H9 (cell line): ENCODE measurements around the gene TPTE2. TPM values are rescaled to one million over a fixed set of nuclear protein-coding genes. Genes with fewer than 3 reads are reported as not detected.
"Not testable (repeated sequence)": the region's sequence is repeated elsewhere in the genome, so short reads cannot be mapped to it uniquely, and the experiment has no call there.

Experiments
- DNase-seq: peaks from one replicate; pipeline ENCODE4 v3.0.0-alpha.2; 2017
- H2AFZ ChIP-seq: one replicate; pipeline ENCODE4 v1.6.1; 2013; ENCODE audit warnings: mild to moderate bottlenecking, low read length, control low read depth, moderate library complexity
- H2AK5ac ChIP-seq: 2 replicates; pipeline ENCODE4 v1.6.1; 2013; ENCODE audit warnings: low read length, control low read depth, mixed read lengths; ENCODE audit not compliant: insufficient read length
- H2BK120ac ChIP-seq: one replicate; pipeline ENCODE4 v1.6.1; 2013; ENCODE audit warnings: low read depth, mild to moderate bottlenecking, low read length, control low read depth, inconsistent platforms; ENCODE audit not compliant: poor library complexity, severe bottlenecking
- H2BK12ac ChIP-seq: 2 replicates; pipeline ENCODE4 v1.6.1; 2013; ENCODE audit warnings: low read length, control low read depth, mixed read lengths, low read depth; ENCODE audit not compliant: insufficient read length
- H2BK15ac ChIP-seq: 2 replicates; pipeline ENCODE4 v1.6.1; 2013; ENCODE audit warnings: low read depth, low read length, control low read depth
- H2BK20ac ChIP-seq: one replicate; pipeline ENCODE4 v1.6.1; 2013; ENCODE audit warnings: low read depth, mild to moderate bottlenecking, low read length, control low read depth, inconsistent platforms; ENCODE audit not compliant: poor library complexity, severe bottlenecking
- H2BK5ac ChIP-seq: 2 replicates; pipeline ENCODE4 v1.6.1; 2013; ENCODE audit warnings: low read length, control low read depth, mixed read lengths; ENCODE audit not compliant: insufficient read length
- H3K14ac ChIP-seq: 2 replicates; pipeline ENCODE4 v1.6.1; 2013; ENCODE audit warnings: low read length, control low read depth; ENCODE audit not compliant: insufficient read depth
- H3K18ac ChIP-seq: 2 replicates; pipeline ENCODE4 v1.6.1; 2013; ENCODE audit warnings: low read depth, mild to moderate bottlenecking, mixed read lengths, low read length, control low read depth; ENCODE audit not compliant: insufficient read length
- H3K23ac ChIP-seq: 2 replicates; pipeline ENCODE4 v1.6.1; 2013; ENCODE audit warnings: low read length, control low read depth, mixed read lengths, low read depth; ENCODE audit not compliant: insufficient read length
- H3K23me2 ChIP-seq: 2 replicates; pipeline ENCODE4 v1.6.1; 2013; ENCODE audit warnings: low read depth, mild to moderate bottlenecking, mixed read lengths, low read length, control low read depth; ENCODE audit not compliant: insufficient read length, poor library complexity, severe bottlenecking
- H3K27ac ChIP-seq: 2 replicates; pipeline ENCODE4 v1.5.1; 2013; ENCODE audit warnings: low read length, control low read depth, mixed read lengths, low read depth; ENCODE audit not compliant: insufficient read length
- H3K27me3 ChIP-seq: 2 replicates; pipeline ENCODE4 v1.6.1; 2013; ENCODE audit warnings: low read length, control low read depth, inconsistent platforms; ENCODE audit not compliant: insufficient read depth
- H3K4ac ChIP-seq: 2 replicates; pipeline ENCODE4 v1.6.1; 2013; ENCODE audit warnings: low read depth, mild to moderate bottlenecking, control low read depth, inconsistent platforms, low read length, moderate library complexity
- H3K4me1 ChIP-seq: 2 replicates; pipeline ENCODE4 v1.6.1; 2013; ENCODE audit warnings: low read length, control low read depth, inconsistent platforms; ENCODE audit not compliant: insufficient read depth
- H3K4me2 ChIP-seq: 2 replicates; pipeline ENCODE4 v1.6.1; 2013; ENCODE audit warnings: low read length, control low read depth, mixed read lengths; ENCODE audit not compliant: insufficient read length, insufficient read depth
- H3K56ac ChIP-seq: 2 replicates; pipeline ENCODE4 v1.6.1; 2013; ENCODE audit warnings: low read depth, mild to moderate bottlenecking, mixed read lengths, low read length, control low read depth; ENCODE audit not compliant: insufficient read length
- H3K79me1 ChIP-seq: 2 replicates; pipeline ENCODE4 v1.6.1; 2013; ENCODE audit warnings: low read depth, mild to moderate bottlenecking, moderate library complexity, low read length, control low read depth, inconsistent platforms; ENCODE audit not compliant: insufficient read depth, poor library complexity, severe bottlenecking
- H3K79me2 ChIP-seq: 2 replicates; pipeline ENCODE4 v1.6.1; 2013; ENCODE audit warnings: low read length, control low read depth, inconsistent platforms; ENCODE audit not compliant: insufficient read depth
- H3K9ac ChIP-seq: 2 replicates; pipeline ENCODE4 v1.6.1; 2013; ENCODE audit warnings: low read length, control low read depth, mixed read lengths; ENCODE audit not compliant: insufficient read length; ENCODE audit errors: extremely low read depth
- H3K9me3 ChIP-seq: one replicate; pipeline ENCODE4 v1.6.1; 2013; ENCODE audit warnings: low read depth, low read length, inconsistent platforms; ENCODE audit not compliant: control insufficient read depth
- H3T11ph ChIP-seq: one replicate; pipeline ENCODE4 v1.6.1; 2013; ENCODE audit warnings: mild to moderate bottlenecking, low read length, control low read depth, inconsistent platforms
- H4K20me1 ChIP-seq: one replicate; pipeline ENCODE4 v1.6.1; 2013; ENCODE audit not compliant: control insufficient read depth, insufficient read length, insufficient read depth
- H4K5ac ChIP-seq: 2 replicates; pipeline ENCODE4 v1.6.1; 2013; ENCODE audit warnings: low read depth, mild to moderate bottlenecking, mixed read lengths, low read length, control low read depth; ENCODE audit not compliant: insufficient read length
- H4K8ac ChIP-seq: replicated peaks from 2 replicates; pipeline ENCODE4 v1.6.1; 2013; ENCODE audit warnings: low read length, control low read depth, mixed read lengths, low read depth; ENCODE audit not compliant: insufficient read length
- H4K91ac ChIP-seq: 2 replicates; pipeline ENCODE4 v1.6.1; 2013; ENCODE audit warnings: low read depth, mild to moderate bottlenecking, moderate library complexity, mixed read lengths, low read length, control low read depth; ENCODE audit not compliant: insufficient read length
- H3K27ac Mint-ChIP-seq, 3 experiments: 2 replicates in 2 of 3; 3 replicates in 1 of 3; pipeline ENCODE4 v1.8.0; 2020 to 2021; ENCODE audit warnings: mixed read lengths in 3 of 3, mild to moderate bottlenecking in 1 of 3, moderate library complexity in 1 of 3
- H3K27me3 Mint-ChIP-seq: 2 replicates; pipeline ENCODE4 v1.8.0; 2021; ENCODE audit warnings: low read depth, mild to moderate bottlenecking, moderate library complexity, mixed read lengths
- H3K36me3 Mint-ChIP-seq, 3 experiments: 2 replicates in 2 of 3; 3 replicates in 1 of 3; pipeline ENCODE4 v1.8.0; 2020 to 2021; ENCODE audit warnings: low read depth in 3 of 3, mixed read lengths in 3 of 3; ENCODE audit not compliant: insufficient read depth in 1 of 3
- H3K4me1 Mint-ChIP-seq, 2 experiments: 2 replicates each; pipeline ENCODE4 v1.8.0; 2020; ENCODE audit warnings: mixed read lengths in 2 of 2
- H3K4me3 Mint-ChIP-seq, 2 experiments: 2 replicates in 1 of 2; 3 replicates in 1 of 2; pipeline ENCODE4 v1.8.0; 2020 to 2021; ENCODE audit warnings: mild to moderate bottlenecking in 2 of 2, mixed read lengths in 2 of 2, moderate library complexity in 1 of 2
- H3K9me3 Mint-ChIP-seq, 2 experiments: 2 replicates in 1 of 2; 3 replicates in 1 of 2; pipeline ENCODE4 v1.8.0; 2020; ENCODE audit warnings: mild to moderate bottlenecking in 2 of 2, mixed read lengths in 2 of 2, moderate library complexity in 1 of 2
- WGBS: extraction: QIAGEN DNeasy Blood & Tissue Kit; methylation state at CpG from one replicate; pipeline ENCODE4 v1.1.7; 2013; ENCODE audit warnings: missing lambda C conversion rate, low lambda C conversion rate, mixed read lengths; ENCODE audit not compliant: insufficient read length; ENCODE audit errors: extremely low coverage; 5-methylcytosine and 5-hydroxymethylcytosine counted together
- total RNA-seq: library from RNA; stranded (reverse); gene quantifications from 2 replicates; pipeline ENCODE4 v1.2.1, GENCODE V29; 2021

The TPTE2 gene
- total RNA-seq, 1 experiment from 2014 or later: not detected

- not testable (repeated sequence) for H2BK15ac ChIP-seq, H3K27me3 ChIP-seq, H2AFZ ChIP-seq, H4K20me1 ChIP-seq, H3T11ph ChIP-seq, H3K27ac ChIP-seq, H2AK5ac ChIP-seq, H2BK120ac ChIP-seq, H3K56ac ChIP-seq, H4K8ac ChIP-seq, H3K4me3 Mint-ChIP-seq, H3K4ac ChIP-seq, H2BK20ac ChIP-seq, H3K23me2 ChIP-seq, H3K18ac ChIP-seq, H3K4me1 Mint-ChIP-seq, H3K4me1 ChIP-seq, H4K5ac ChIP-seq, H3K27ac Mint-ChIP-seq, DNase-seq, H3K23ac ChIP-seq, H3K79me2 ChIP-seq, H3K4me2 ChIP-seq, H3K27me3 Mint-ChIP-seq, H3K9ac ChIP-seq, H2BK12ac ChIP-seq, H4K91ac ChIP-seq, H3K14ac ChIP-seq, H3K79me1 ChIP-seq, H2BK5ac ChIP-seq
- Mint-ChIP-seq H3K36me3 (peaks cover 0 to 10% (median 5%) of the 10 kb centered on the region in 3 experiments; a peak in 4 of 7 replicates), H3K9me3 (peaks cover 54 to 58% of the 10 kb centered on the region in 2 experiments)
- H3K9me3 ChIP-seq: peaks cover 13% of the 10 kb centered on the region
- no CpG with 5 or more reads among the region's 4 CpGs for WGBS
Measured at GRCh38 chr13:19549245-19549644, 12.1 kb downstream of the TPTE2 start.

DNA sequence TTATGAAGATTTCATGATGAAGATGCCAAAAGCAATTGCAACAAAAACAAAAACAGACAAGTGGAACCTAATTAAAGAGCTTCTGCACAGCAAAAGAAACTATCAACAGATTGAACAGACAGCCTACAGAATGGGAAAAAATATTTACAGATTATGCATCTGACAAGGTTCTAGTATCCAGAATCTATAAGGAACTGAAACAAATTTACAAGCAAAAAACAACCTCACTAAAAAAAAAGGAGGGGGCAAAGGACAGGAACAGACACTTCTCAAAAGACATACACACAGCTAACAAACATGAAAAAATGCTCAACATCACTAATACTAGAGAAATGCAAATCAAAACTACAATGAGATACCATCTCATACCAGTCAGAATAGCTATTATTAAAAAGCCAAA is 35.7 kb downstream of the TPTE2 start:
- peaks cover 77 to 81% of the 10 kb centered on the region in 2 experiments for H3K9me3 Mint-ChIP-seq

More for the DNA sequence above, 35.7 kb downstream of the TPTE2 start:
- H3K27me3 Mint-ChIP-seq, H2BK5ac ChIP-seq, H2AK5ac ChIP-seq, H3K56ac ChIP-seq, H3T11ph ChIP-seq, H3K27me3 ChIP-seq, H3K9ac ChIP-seq, H3K27ac ChIP-seq, H2BK20ac ChIP-seq, H3K79me1 ChIP-seq, H2BK12ac ChIP-seq, H3K4me1 ChIP-seq, H4K20me1 ChIP-seq, H4K91ac ChIP-seq, H2AFZ ChIP-seq, H3K23ac ChIP-seq, H4K5ac ChIP-seq, H2BK120ac ChIP-seq, H3K4me2 ChIP-seq, H3K79me2 ChIP-seq, DNase-seq, H4K8ac ChIP-seq, H3K18ac ChIP-seq, H3K4ac ChIP-seq, H3K4me3 Mint-ChIP-seq, H2BK15ac ChIP-seq, H3K4me1 Mint-ChIP-seq, H3K23me2 ChIP-seq, H3K14ac ChIP-seq, H3K27ac Mint-ChIP-seq: not testable (repeated sequence)
- H3K9me3 ChIP-seq: peaks cover 43% of the 10 kb centered on the region
- peaks cover 0 to 14% (median 5%) of the 10 kb centered on the region in 3 experiments; a peak in 3 of 7 replicates for H3K36me3 Mint-ChIP-seq
